ENCODE data around the gene ZNF750. TPM values are rescaled to one million over a fixed set of nuclear protein-coding genes. Genes with fewer than 3 reads are reported as not detected.

Gene ZNF750
- total RNA-seq, 2 experiments from 2014 or later: not detected

DNA sequence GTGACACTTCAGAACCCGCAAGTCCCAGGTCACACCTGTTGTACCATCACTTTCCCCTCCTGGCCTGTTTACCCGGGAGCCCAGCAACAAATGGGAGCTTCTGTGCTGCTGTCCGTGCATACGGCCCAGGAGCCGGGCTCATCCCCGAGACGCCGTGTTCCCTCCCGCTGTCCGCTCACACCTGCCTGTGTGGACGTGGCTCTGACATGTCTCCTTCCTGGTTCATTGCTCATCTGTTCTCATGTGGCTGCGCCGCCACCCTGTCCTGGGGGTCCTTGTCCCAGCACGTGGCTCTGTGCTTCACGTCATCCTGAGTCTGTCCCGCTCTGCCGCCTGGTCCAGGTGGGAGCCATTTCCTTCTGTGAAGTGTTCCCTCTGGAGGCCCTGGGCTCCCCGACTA, 50.0 kb downstream of the ZNF750 start:
- ChIA-PET POLR2A (no interaction called here), CTCF (no interaction called here)
- Histone ChIP-seq H3K36me3 (ENCODE audit: insufficient read depth, low read length) (peaks cover 4% of the 10 kb centered on the region), H3K27ac (ENCODE audit: low read depth in 1 of 2, low read length in 2 of 2) (no peak overlapping the region), H3K4me3 (ENCODE audit: low read length) (no peak overlapping the region), H3K4me1 (ENCODE audit: insufficient read depth, low read length) (no peaks in the 10 kb centered on the region), H3K9me3 (ENCODE audit: control insufficient read depth in 1 of 2, insufficient read depth in 1 of 2, low read length in 2 of 2) (no peaks in the 10 kb centered on the region), H3K27me3 (ENCODE audit: control insufficient read depth in 1 of 2, insufficient read depth in 2 of 2, low read length in 2 of 2) (no peaks in the 10 kb centered on the region)
- DNase-seq (no peak), ATAC-seq (ENCODE audit: poor library complexity) (no peak)
- intact Hi-C loops (cut with DNase I, micrococcal nuclease): loop anchor here in 1 of 2 experiments (10.0 kb wide), 2 partner anchors 205 to 255 kb away; no protein-coding TSS in a partner anchor
- TF ChIP-seq, protein P1, sequence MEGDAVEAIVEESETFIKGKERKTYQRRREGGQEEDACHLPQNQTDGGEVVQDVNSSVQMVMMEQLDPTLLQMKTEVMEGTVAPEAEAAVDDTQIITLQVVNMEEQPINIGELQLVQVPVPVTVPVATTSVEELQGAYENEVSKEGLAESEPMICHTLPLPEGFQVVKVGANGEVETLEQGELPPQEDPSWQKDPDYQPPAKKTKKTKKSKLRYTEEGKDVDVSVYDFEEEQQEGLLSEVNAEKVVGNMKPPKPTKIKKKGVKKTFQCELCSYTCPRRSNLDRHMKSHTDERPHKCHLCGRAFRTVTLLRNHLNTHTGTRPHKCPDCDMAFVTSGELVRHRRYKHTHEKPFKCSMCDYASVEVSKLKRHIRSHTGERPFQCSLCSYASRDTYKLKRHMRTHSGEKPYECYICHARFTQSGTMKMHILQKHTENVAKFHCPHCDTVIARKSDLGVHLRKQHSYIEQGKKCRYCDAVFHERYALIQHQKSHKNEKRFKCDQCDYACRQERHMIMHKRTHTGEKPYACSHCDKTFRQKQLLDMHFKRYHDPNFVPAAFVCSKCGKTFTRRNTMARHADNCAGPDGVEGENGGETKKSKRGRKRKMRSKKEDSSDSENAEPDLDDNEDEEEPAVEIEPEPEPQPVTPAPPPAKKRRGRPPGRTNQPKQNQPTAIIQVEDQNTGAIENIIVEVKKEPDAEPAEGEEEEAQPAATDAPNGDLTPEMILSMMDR (IDR thresholded peaks at IDR 0.05): no peak
- no peak overlapping the region for H3K27ac Mint-ChIP-seq
- peaks cover 8% of the 10 kb centered on the region for H3K36me3 Mint-ChIP-seq (ENCODE audit: low read depth)
- H3K27me3 Mint-ChIP-seq: no peaks in the 10 kb centered on the region
- no peak overlapping the region for H3K4me3 Mint-ChIP-seq
- H3K9me3 Mint-ChIP-seq: no peaks in the 10 kb centered on the region
- peaks cover 5% of the 10 kb centered on the region for H3K4me1 Mint-ChIP-seq (ENCODE audit: low read depth)

DNA sequence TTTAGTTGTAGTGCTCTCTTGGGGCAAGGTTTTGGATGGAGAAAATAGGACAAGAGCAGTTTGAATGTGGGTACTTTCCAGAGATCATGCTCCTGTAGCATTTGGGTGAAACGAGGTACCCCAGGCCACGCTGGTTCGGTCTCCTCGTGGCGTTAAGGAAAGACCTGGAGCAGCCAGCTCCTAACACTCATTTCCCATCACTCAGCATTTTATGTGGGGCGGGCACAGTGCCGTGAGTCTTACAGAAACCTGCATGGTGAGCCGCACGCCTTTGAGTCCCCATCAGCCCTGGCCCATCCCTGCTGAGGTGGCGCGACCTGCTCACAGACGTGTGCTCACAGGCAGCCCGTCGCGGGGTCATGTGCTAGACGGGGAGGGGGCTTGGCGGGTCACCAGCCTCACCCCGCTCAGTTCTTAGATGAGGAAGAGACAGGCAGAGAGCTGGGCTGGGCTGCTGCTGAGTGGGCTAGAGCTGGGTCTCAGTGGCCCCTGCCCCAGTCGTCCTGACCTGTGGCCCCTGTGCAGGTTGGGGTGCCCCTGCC, 50.7 kb downstream of the ZNF750 start:
- H3K4me3 ChIP-seq (ENCODE audit: low read length): no peak overlapping the region
- ATAC-seq (ENCODE audit: poor library complexity) (no peak), DNase-seq (no peak)
- H3K27ac ChIP-seq (ENCODE audit: low read depth in 1 of 2, low read length in 2 of 2): no peak overlapping the region
- no peaks in the 10 kb centered on the region for H3K9me3 Mint-ChIP-seq
- POLR2A ChIA-PET: no interaction called here
- intact Hi-C loops (cut with DNase I, micrococcal nuclease): loop anchor here in 1 of 2 experiments (10.0 kb wide), 2 partner anchors 206 to 256 kb away; no protein-coding TSS in a partner anchor
- H3K4me3 Mint-ChIP-seq: no peak overlapping the region
- H3K36me3 Mint-ChIP-seq (ENCODE audit: low read depth): peaks cover 8% of the 10 kb centered on the region
- H3K27me3 ChIP-seq (ENCODE audit: control insufficient read depth in 1 of 2, insufficient read depth in 2 of 2, low read length in 2 of 2): no peaks in the 10 kb centered on the region
- H3K36me3 ChIP-seq (ENCODE audit: insufficient read depth, low read length): peaks cover 4% of the 10 kb centered on the region
- no peaks in the 10 kb centered on the region for H3K27me3 Mint-ChIP-seq
- TF ChIP-seq, protein P1 (IDR thresholded peaks at IDR 0.05): no peak
- H3K4me1 ChIP-seq (ENCODE audit: insufficient read depth, low read length): no peaks in the 10 kb centered on the region
- peaks cover 5% of the 10 kb centered on the region for H3K4me1 Mint-ChIP-seq (ENCODE audit: low read depth)
- no peaks in the 10 kb centered on the region for H3K9me3 ChIP-seq (ENCODE audit: control insufficient read depth in 1 of 2, insufficient read depth in 1 of 2, low read length in 2 of 2)
- H3K27ac Mint-ChIP-seq: no peak overlapping the region
- CTCF ChIA-PET: no interaction called here

DNA sequence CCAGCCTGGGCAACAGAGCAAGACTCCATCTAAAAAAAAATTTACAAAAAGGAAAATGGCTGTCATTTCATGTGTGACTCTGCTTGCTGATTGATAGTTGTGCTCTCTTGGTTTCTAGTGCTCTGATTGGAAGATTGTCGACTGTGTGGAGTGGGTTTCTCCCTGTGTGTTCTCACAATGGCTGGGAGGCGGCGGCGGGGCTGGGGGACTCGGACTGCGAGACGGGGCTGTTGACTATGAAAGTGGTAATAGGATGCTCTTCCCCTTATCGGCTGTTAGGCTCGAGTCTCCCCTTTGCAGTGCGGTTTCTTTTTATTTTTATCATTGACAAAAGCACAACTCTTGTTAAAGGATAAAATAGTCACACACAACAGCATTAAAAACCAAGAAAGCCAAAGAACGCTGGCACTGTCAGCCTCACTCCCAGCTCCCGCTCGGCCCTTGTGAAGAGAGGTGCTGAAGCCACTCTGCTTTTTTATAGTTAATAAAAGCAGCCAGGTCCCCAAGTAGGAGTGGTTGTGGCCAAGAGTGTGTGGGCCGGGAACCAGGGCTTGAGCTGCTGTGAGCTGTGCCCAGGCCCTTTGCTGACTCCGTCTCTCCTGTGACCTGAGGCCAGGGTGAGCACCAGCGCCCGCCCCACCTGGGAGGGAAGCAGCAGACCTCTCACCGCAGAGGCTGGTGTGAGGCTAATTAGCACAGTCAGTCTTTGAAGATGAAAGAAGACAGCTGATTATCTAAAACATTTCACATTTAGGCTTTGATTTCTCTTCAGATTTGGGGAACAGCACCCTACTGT, 51.4 kb downstream of the ZNF750 start:
- CTCF ChIA-PET: no interaction called here
- POLR2A ChIA-PET: no interaction called here
- ATAC-seq (ENCODE audit: poor library complexity): no peak
- Mint-ChIP-seq H3K36me3 (ENCODE audit: low read depth) (peaks cover 8% of the 10 kb centered on the region), H3K4me3 (no peak overlapping the region), H3K27ac (no peak overlapping the region), H3K4me1 (ENCODE audit: low read depth) (peaks cover 5% of the 10 kb centered on the region), H3K9me3 (no peaks in the 10 kb centered on the region), H3K27me3 (no peaks in the 10 kb centered on the region)
- no peaks in the 10 kb centered on the region for H3K9me3 ChIP-seq (ENCODE audit: control insufficient read depth in 1 of 2, insufficient read depth in 1 of 2, low read length in 2 of 2)
- DNase-seq: no peak
- TF ChIP-seq, protein P1 (IDR thresholded peaks at IDR 0.05): no peak
- H3K4me3 ChIP-seq (ENCODE audit: low read length): no peak overlapping the region
- peaks cover 9% of the 10 kb centered on the region for H3K36me3 ChIP-seq (ENCODE audit: insufficient read depth, low read length)
- no peak overlapping the region for H3K27ac ChIP-seq (ENCODE audit: low read depth in 1 of 2, low read length in 2 of 2)
- no peaks in the 10 kb centered on the region for H3K4me1 ChIP-seq (ENCODE audit: insufficient read depth, low read length)
- no peaks in the 10 kb centered on the region for H3K27me3 ChIP-seq (ENCODE audit: control insufficient read depth in 1 of 2, insufficient read depth in 2 of 2, low read length in 2 of 2)
- intact Hi-C loops (cut with DNase I, micrococcal nuclease): loop anchor here in 1 of 2 experiments (10.0 kb wide), 2 partner anchors 206 to 256 kb away; no protein-coding TSS in a partner anchor

All from CD4-positive, alpha-beta T cell (primary cell).